GM23338 (cell line): ENCODE measurements around the gene SMOC2. TPM values are rescaled to one million over a fixed set of nuclear protein-coding genes. Genes with fewer than 3 reads are reported as not detected.

Source experiments
- ATAC-seq: fragments of 200-7000 bp; cut with Tn5 transposase; 3 replicates; pipeline ENCODE4 v1.9.1; 2020
- DNase-seq: peaks from one replicate; pipeline ENCODE4 v3.0.0-alpha.2; 2015; ENCODE audit warnings: low spot score
- H2AFZ ChIP-seq: fragments of 200-600 bp; sonication (generic); 2 replicates; pipeline ENCODE4 v1.8.0; 2016; ENCODE audit warnings: antibody characterized with exemption, mild to moderate bottlenecking, moderate library complexity
- H3F3A ChIP-seq: fragments of 200-600 bp; sonication (generic); replicated peaks from 2 replicates; pipeline ENCODE4 v1.8.0; 2017; ENCODE audit warnings: antibody characterized with exemption, mixed run types, low read depth
- H3K27ac ChIP-seq: fragments of 200-600 bp; sonication (generic); 2 replicates; pipeline ENCODE4 v1.6.1; 2016; ENCODE audit warnings: low read depth
- H3K27me3 ChIP-seq: fragments of 200-600 bp; sonication (generic); 2 replicates; pipeline ENCODE4 v1.8.0; 2016; ENCODE audit warnings: mild to moderate bottlenecking, mixed run types, moderate library complexity; ENCODE audit not compliant: insufficient read depth
- H3K36me3 ChIP-seq: fragments of 200-600 bp; sonication (generic); 2 replicates; pipeline ENCODE4 v1.8.0; 2016; ENCODE audit warnings: mild to moderate bottlenecking; ENCODE audit not compliant: insufficient read depth
- H3K4me1 ChIP-seq: fragments of 200-600 bp; sonication (generic); 2 replicates; pipeline ENCODE4 v1.8.0; 2016; ENCODE audit warnings: mild to moderate bottlenecking, moderate library complexity; ENCODE audit not compliant: insufficient read depth
- H3K4me2 ChIP-seq: fragments of 200-600 bp; sonication (generic); 2 replicates; pipeline ENCODE4 v1.7.1; 2017; ENCODE audit warnings: mixed run types
- H3K4me3 ChIP-seq: fragments of 200-600 bp; sonication (generic); 2 replicates; pipeline ENCODE4 v1.6.1; 2016; ENCODE audit warnings: mixed run types
- H3K79me2 ChIP-seq: fragments of 200-600 bp; sonication (generic); replicated peaks from 2 replicates; pipeline ENCODE4 v1.8.0; 2017; ENCODE audit warnings: mild to moderate bottlenecking; ENCODE audit not compliant: insufficient read depth
- H3K9me2 ChIP-seq: fragments of 200-600 bp; sonication (generic); 2 replicates; pipeline ENCODE4 v1.8.0; 2017; ENCODE audit not compliant: insufficient read depth
- H4K20me1 ChIP-seq: fragments of 200-600 bp; sonication (generic); replicated peaks from 2 replicates; pipeline ENCODE4 v1.8.0; 2017; ENCODE audit warnings: mild to moderate bottlenecking; ENCODE audit not compliant: insufficient read depth
- H3K27ac Mint-ChIP-seq: 2 replicates; pipeline ENCODE4 v1.8.0; 2020; ENCODE audit warnings: inconsistent platforms, mild to moderate bottlenecking, moderate library complexity, mixed read lengths
- H3K27me3 Mint-ChIP-seq: 3 replicates; pipeline ENCODE4 v1.8.0; 2022; ENCODE audit warnings: low read depth, mild to moderate bottlenecking, moderate library complexity, mixed read lengths, inconsistent platforms; ENCODE audit not compliant: insufficient read depth, poor library complexity
- H3K36me3 Mint-ChIP-seq: 3 replicates; pipeline ENCODE4 v1.8.0; 2021; ENCODE audit warnings: low read depth, mild to moderate bottlenecking, inconsistent platforms, moderate library complexity, mixed read lengths
- H3K4me1 Mint-ChIP-seq: 3 replicates; pipeline ENCODE4 v1.8.0; 2020; ENCODE audit warnings: mild to moderate bottlenecking, inconsistent platforms, mixed read lengths
- H3K4me3 Mint-ChIP-seq: 3 replicates; pipeline ENCODE4 v1.8.0; 2021; ENCODE audit warnings: moderate library complexity, mild to moderate bottlenecking, inconsistent platforms, mixed read lengths
- H3K9me3 Mint-ChIP-seq: 3 replicates; pipeline ENCODE4 v1.8.0; 2020; ENCODE audit warnings: moderate library complexity, mild to moderate bottlenecking, inconsistent platforms, mixed read lengths
- CREB1 ChIP-seq: fragments of 250-450 bp; sonication (Bioruptor Pico); IDR thresholded peaks from 2 replicates; pipeline ENCODE4 v1.5.0; 2020; ENCODE audit warnings: low read depth, mild to moderate bottlenecking, moderate library complexity
- ETS1 ChIP-seq: IDR thresholded peaks from 2 replicates; pipeline ENCODE4 v1.6.1; 2016; ENCODE audit warnings: antibody characterized with exemption
- EZH2 ChIP-seq: fragments of 200-600 bp; sonication (generic); IDR thresholded peaks from one replicate; pipeline ENCODE4 v1.8.0; 2017; ENCODE audit warnings: antibody characterized with exemption, mild to moderate bottlenecking, low read depth; ENCODE audit not compliant: unreplicated experiment
- EZH2phosphoT487 ChIP-seq: fragments of 200-600 bp; sonication (generic); IDR thresholded peaks from one replicate; pipeline ENCODE4 v1.8.1; 2018; ENCODE audit warnings: antibody characterized with exemption; ENCODE audit not compliant: unreplicated experiment
- JUNB ChIP-seq: IDR thresholded peaks from one replicate; pipeline ENCODE4 v1.6.1; 2016; ENCODE audit warnings: antibody characterized with exemption; ENCODE audit not compliant: unreplicated experiment
- NANOG ChIP-seq: IDR thresholded peaks from 2 replicates; pipeline ENCODE4 v1.6.1; 2016; ENCODE audit warnings: antibody characterized with exemption, borderline replicate concordance
- POLR2AphosphoS5 ChIP-seq: IDR thresholded peaks from 2 replicates; pipeline ENCODE4 v1.6.1; 2016; ENCODE audit warnings: antibody characterized with exemption, low read depth
- REST ChIP-seq: IDR thresholded peaks from one replicate; pipeline ENCODE4 v1.6.1; 2018; ENCODE audit warnings: antibody characterized with exemption; ENCODE audit not compliant: unreplicated experiment
- STAT1 ChIP-seq: IDR thresholded peaks from one replicate; pipeline ENCODE4 v1.6.1; 2016; ENCODE audit warnings: antibody characterized with exemption; ENCODE audit not compliant: unreplicated experiment
- ZNF114 ChIP-seq: fragments of 250-450 bp; sonication (Bioruptor Pico); IDR thresholded peaks from 2 replicates; pipeline ENCODE4 v1.5.0; 2020; ENCODE audit warnings: mild to moderate bottlenecking, moderate library complexity
- ZNF331 ChIP-seq: fragments of 250-450 bp; sonication (Bioruptor Pico); IDR thresholded peaks from 2 replicates; pipeline ENCODE4 v1.5.0; 2020; ENCODE audit warnings: low read depth, mild to moderate bottlenecking, moderate library complexity
- polyA plus RNA-seq: library from polyadenylated mRNA; unstranded; fragments of >200 nt; fragmentation: Nextera tagmentation; extraction: Ambion mirVana; gene quantifications from 2 replicates; pipeline ENCODE4 v1.2.1, GENCODE V29; 2016
- total RNA-seq: library from RNA; depleted of rRNA; stranded (reverse); fragments of >200 nt; shearing (Covaris generic); gene quantifications from 2 replicates; pipeline ENCODE4 v1.2.3, GENCODE V29; 2014
- TF ChIP-seq, protein P1 (sequence below): fragments of 250-450 bp; sonication (Bioruptor Pico); IDR thresholded peaks from 2 replicates; pipeline ENCODE4 v1.5.0; 2020; ENCODE audit warnings: mild to moderate bottlenecking, moderate library complexity
- TF ChIP-seq, protein P2 (sequence below), 2 experiments: fragments of 200-600 bp in 1 of 2; sonication (generic) in 1 of 2; conservative IDR thresholded peaks; 2 replicates each; pipeline versions ENCODE4 v1.5.1 to v1.6.1; 2016 to 2017; ENCODE audit warnings: antibody characterized with exemption in 2 of 2, low read depth in 2 of 2, mild to moderate bottlenecking in 2 of 2, moderate library complexity in 1 of 2

SMOC2 gene
- total and polyA plus RNA-seq, 2 experiments from 2014 or later = 4.3 to 6.5 TPM

- peaks cover 4% of the 10 kb centered on the region for H3K9me3 Mint-ChIP-seq
- Histone ChIP-seq H3K4me1 (peaks cover 8% of the 10 kb centered on the region; the same call in 1 of the 2 replicates), H3K4me3 (no peak overlapping the region), H3K79me2 (no peaks in the 10 kb centered on the region), H3K27me3 (no peaks in the 10 kb centered on the region), H4K20me1 (no peaks in the 10 kb centered on the region), H3K9me2 (no peaks in the 10 kb centered on the region), H3K4me2 (no peak overlapping the region), H3F3A (no peaks in the 10 kb centered on the region), H2AFZ (no peak overlapping the region), H3K36me3 (no peaks in the 10 kb centered on the region), H3K27ac (no peak overlapping the region)
- no peak for TF ChIP-seq EZH2phosphoT487
- TF ChIP-seq, protein P1, sequence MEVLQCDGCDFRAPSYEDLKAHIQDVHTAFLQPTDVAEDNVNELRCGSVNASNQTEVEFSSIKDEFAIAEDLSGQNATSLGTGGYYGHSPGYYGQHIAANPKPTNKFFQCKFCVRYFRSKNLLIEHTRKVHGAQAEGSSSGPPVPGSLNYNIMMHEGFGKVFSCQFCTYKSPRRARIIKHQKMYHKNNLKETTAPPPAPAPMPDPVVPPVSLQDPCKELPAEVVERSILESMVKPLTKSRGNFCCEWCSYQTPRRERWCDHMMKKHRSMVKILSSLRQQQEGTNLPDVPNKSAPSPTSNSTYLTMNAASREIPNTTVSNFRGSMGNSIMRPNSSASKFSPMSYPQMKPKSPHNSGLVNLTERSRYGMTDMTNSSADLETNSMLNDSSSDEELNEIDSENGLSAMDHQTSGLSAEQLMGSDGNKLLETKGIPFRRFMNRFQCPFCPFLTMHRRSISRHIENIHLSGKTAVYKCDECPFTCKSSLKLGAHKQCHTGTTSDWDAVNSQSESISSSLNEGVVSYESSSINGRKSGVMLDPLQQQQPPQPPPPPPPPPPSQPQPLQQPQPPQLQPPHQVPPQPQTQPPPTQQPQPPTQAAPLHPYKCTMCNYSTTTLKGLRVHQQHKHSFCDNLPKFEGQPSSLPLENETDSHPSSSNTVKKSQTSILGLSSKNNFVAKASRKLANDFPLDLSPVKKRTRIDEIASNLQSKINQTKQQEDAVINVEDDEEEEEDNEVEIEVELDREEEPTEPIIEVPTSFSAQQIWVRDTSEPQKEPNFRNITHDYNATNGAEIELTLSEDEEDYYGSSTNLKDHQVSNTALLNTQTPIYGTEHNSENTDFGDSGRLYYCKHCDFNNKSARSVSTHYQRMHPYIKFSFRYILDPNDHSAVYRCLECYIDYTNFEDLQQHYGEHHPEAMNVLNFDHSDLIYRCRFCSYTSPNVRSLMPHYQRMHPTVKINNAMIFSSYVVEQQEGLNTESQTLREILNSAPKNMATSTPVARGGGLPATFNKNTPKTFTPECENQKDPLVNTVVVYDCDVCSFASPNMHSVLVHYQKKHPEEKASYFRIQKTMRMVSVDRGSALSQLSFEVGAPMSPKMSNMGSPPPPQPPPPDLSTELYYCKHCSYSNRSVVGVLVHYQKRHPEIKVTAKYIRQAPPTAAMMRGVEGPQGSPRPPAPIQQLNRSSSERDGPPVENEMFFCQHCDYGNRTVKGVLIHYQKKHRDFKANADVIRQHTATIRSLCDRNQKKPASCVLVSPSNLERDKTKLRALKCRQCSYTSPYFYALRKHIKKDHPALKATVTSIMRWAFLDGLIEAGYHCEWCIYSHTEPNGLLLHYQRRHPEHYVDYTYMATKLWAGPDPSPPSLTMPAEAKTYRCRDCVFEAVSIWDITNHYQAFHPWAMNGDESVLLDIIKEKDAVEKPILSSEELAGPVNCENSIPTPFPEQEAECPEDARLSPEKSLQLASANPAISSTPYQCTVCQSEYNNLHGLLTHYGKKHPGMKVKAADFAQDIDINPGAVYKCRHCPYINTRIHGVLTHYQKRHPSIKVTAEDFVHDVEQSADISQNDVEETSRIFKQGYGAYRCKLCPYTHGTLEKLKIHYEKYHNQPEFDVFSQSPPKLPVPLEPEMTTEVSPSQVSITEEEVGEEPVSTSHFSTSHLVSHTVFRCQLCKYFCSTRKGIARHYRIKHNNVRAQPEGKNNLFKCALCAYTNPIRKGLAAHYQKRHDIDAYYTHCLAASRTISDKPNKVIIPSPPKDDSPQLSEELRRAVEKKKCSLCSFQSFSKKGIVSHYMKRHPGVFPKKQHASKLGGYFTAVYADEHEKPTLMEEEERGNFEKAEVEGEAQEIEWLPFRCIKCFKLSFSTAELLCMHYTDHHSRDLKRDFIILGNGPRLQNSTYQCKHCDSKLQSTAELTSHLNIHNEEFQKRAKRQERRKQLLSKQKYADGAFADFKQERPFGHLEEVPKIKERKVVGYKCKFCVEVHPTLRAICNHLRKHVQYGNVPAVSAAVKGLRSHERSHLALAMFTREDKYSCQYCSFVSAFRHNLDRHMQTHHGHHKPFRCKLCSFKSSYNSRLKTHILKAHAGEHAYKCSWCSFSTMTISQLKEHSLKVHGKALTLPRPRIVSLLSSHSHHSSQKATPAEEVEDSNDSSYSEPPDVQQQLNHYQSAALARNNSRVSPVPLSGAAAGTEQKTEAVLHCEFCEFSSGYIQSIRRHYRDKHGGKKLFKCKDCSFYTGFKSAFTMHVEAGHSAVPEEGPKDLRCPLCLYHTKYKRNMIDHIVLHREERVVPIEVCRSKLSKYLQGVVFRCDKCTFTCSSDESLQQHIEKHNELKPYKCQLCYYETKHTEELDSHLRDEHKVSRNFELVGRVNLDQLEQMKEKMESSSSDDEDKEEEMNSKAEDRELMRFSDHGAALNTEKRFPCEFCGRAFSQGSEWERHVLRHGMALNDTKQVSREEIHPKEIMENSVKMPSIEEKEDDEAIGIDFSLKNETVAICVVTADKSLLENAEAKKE (CRISPR knock-in tag) = no peak
- no peak for TF ChIP-seq ETS1
- no peak for TF ChIP-seq ZNF114
- TF ChIP-seq STAT1 = no peak
- no peak for TF ChIP-seq REST
- TF ChIP-seq, protein P2, sequence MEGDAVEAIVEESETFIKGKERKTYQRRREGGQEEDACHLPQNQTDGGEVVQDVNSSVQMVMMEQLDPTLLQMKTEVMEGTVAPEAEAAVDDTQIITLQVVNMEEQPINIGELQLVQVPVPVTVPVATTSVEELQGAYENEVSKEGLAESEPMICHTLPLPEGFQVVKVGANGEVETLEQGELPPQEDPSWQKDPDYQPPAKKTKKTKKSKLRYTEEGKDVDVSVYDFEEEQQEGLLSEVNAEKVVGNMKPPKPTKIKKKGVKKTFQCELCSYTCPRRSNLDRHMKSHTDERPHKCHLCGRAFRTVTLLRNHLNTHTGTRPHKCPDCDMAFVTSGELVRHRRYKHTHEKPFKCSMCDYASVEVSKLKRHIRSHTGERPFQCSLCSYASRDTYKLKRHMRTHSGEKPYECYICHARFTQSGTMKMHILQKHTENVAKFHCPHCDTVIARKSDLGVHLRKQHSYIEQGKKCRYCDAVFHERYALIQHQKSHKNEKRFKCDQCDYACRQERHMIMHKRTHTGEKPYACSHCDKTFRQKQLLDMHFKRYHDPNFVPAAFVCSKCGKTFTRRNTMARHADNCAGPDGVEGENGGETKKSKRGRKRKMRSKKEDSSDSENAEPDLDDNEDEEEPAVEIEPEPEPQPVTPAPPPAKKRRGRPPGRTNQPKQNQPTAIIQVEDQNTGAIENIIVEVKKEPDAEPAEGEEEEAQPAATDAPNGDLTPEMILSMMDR (conservative IDR thresholded peaks at IDR 0.05; ENCODE audit: low read depth in 2 of 2) = no peak
- no peak for TF ChIP-seq ZNF331 (CRISPR knock-in tag)
- no peak for TF ChIP-seq CREB1 (CRISPR knock-in tag)
- no peak for TF ChIP-seq JUNB
- no peak for TF ChIP-seq EZH2
- no peak for TF ChIP-seq POLR2AphosphoS5
- TF ChIP-seq NANOG = no peak
- DNase-seq = no peak
- no peak overlapping the region for H3K4me3 Mint-ChIP-seq
- H3K4me1 Mint-ChIP-seq = peaks cover 19% of the 10 kb centered on the region
- ATAC-seq = no peak
- H3K27ac Mint-ChIP-seq = no peak overlapping the region; the same call in 1 of the 2 replicates
- peaks cover 3% of the 10 kb centered on the region; the same call in 1 of the 3 replicates for H3K36me3 Mint-ChIP-seq
- H3K27me3 Mint-ChIP-seq = peaks cover 4% of the 10 kb centered on the region
Observed at GRCh38 chr6:168508903-168509302, 67.9 kb downstream of the SMOC2 start.
